ENCODE data around the gene LRRTM3. TPM values are rescaled to one million over a fixed set of nuclear protein-coding genes. Genes with fewer than 3 reads are reported as not detected.

LRRTM3 gene
- total RNA-seq (2014; rRNA removed; shearing (Covaris generic)) (not detected in 2 replicates), polyA plus RNA-seq (2016; fragmentation: Nextera tagmentation; extraction: Ambion mirVana) (not detected in 2 replicates)

DNA sequence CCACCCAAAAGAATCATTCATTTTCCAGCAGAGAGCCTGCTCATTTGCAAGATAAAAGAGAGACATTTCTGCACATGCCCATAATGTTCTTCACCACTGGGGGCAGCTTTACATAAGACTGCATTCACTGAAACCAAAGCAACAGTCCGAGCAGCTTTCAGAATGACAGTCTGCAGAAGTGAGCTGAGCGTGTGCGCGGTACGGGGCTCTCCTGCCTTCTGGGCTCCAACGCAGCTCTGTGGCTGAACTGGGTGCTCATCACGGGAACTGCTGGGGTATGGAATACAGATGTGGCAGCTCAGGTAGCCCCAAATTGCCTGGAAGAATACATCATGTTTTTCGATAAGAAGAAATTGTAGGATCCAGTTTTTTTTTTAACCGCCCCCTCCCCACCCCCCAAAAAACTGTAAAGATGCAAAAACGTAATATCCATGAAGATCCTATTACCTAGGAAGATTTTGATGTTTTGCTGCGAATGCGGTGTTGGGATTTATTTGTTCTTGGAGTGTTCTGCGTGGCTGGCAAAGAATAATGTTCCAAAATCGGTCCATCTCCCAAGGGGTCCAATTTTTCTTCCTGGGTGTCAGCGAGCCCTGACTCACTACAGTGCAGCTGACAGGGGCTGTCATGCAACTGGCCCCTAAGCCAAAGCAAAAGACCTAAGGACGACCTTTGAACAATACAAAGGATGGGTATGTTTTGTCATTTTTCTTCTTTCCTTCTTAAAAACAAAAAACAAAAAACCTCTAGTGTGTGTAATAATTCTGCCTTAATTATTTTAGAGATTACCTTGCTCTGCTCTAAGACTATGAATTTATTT is at the start of gene LRRTM3:
Gene LRRTM3, plus strand, starts transcription at position 141 of the 820 bp plus-strand sequence.
- Histone ChIP-seq H4K20me1 (ENCODE audit: insufficient read depth) (no peaks in the 10 kb centered on the region), H3K4me3 (0 out of 2 replicates have a peak within 1 kb of the TSS, but pooled peaks have one; percentile 30), H3K36me3 (ENCODE audit: low read depth) (no peaks in the 10 kb centered on the region), H3K9me2 (ENCODE audit: insufficient read depth) (no peaks in the 10 kb centered on the region), H2AFZ (0 out of 2 replicates have a peak within 1 kb of the TSS, but pooled peaks have one; percentile 35), H3K9ac (no peak within 1 kb of the TSS), H3F3A (ENCODE audit: insufficient read depth) (no peaks in the 10 kb centered on the region), H3K27me3 (replicated peaks; ENCODE audit: insufficient read depth) (peaks cover 31% of the 10 kb centered on the region), H3K4me1 (ENCODE audit: insufficient read depth) (no peaks in the 10 kb centered on the region), H3K27ac (no peak within 1 kb of the TSS), H3K79me2 (ENCODE audit: insufficient read depth) (no peaks in the 10 kb centered on the region), H3K4me2 (ENCODE audit: unreplicated experiment) (peak within 1 kb of the TSS; percentile 65), H3K9me3 (ENCODE audit: low read depth) (no peaks in the 10 kb centered on the region)
- WGBS, 2 experiments (ENCODE audit: low coverage in 1 of 2, low lambda C conversion rate in 2 of 2, missing lambda C conversion rate in 2 of 2), result 11% methylated on average over 14 to 16 of the region's 16 CpGs
- no peak for TF ChIP-seq EZH2 (IDR thresholded peaks at IDR 0.05; ENCODE audit: insufficient read depth, poor library complexity, severe bottlenecking)
- no peak for TF ChIP-seq EZH2phosphoT487 (IDR thresholded peaks at IDR 0.05; ENCODE audit: insufficient read depth, low read depth)
- peak; percentile 71 for DNase-seq
- in situ Hi-C loops (cut with MboI), result no loop called here

DNA sequence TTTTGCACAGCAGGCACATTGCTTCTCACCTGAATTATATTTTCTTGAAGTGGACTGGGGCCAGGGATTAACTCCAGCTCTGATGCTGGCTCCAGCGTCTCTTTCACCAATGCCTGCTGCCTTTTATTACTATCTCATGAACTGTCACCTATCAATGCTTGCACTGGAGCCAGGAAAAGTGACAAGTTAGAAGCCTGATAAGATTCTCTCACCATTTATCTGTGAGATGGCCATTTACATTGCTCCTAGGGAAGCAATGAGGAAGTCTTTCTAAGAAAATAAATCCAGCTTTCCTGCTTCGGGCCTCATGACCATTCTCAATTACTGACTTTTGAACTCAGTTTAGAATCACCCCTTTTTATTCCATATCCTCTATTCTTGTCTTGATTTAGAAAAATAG is 48.5 kb upstream of the LRRTM3 start:
- no peak overlapping the region for H3K4me2 ChIP-seq (ENCODE audit: unreplicated experiment)
- H3F3A ChIP-seq (ENCODE audit: insufficient read depth), result no peaks in the 10 kb centered on the region
- H3K27ac ChIP-seq, result no peak overlapping the region
- no peaks in the 10 kb centered on the region for H3K27me3 ChIP-seq (replicated peaks; ENCODE audit: insufficient read depth)
- H3K9me2 ChIP-seq (ENCODE audit: insufficient read depth), result no peaks in the 10 kb centered on the region
- no peaks in the 10 kb centered on the region for H3K79me2 ChIP-seq (ENCODE audit: insufficient read depth)
- no peak overlapping the region for H3K4me3 ChIP-seq
- H3K9ac ChIP-seq, result no peak overlapping the region
- no peak overlapping the region for H2AFZ ChIP-seq
- no peaks in the 10 kb centered on the region for H3K9me3 ChIP-seq (ENCODE audit: low read depth)
- 3 to 12% methylated on average over 2 of the region's 2 CpGs for WGBS, 2 experiments (ENCODE audit: low coverage in 1 of 2, low lambda C conversion rate in 2 of 2, missing lambda C conversion rate in 2 of 2)
- no peaks in the 10 kb centered on the region for H3K36me3 ChIP-seq (ENCODE audit: low read depth)
- H3K4me1 ChIP-seq (ENCODE audit: insufficient read depth), result no peaks in the 10 kb centered on the region
- no peaks in the 10 kb centered on the region for H4K20me1 ChIP-seq (ENCODE audit: insufficient read depth)
- no peak for TF ChIP-seq EZH2 (IDR thresholded peaks at IDR 0.05; ENCODE audit: insufficient read depth, poor library complexity, severe bottlenecking)
- no peak for TF ChIP-seq EZH2phosphoT487 (IDR thresholded peaks at IDR 0.05; ENCODE audit: insufficient read depth, low read depth)
- in situ Hi-C loops (cut with MboI), result no loop called here
- DNase-seq, result no peak

DNA sequence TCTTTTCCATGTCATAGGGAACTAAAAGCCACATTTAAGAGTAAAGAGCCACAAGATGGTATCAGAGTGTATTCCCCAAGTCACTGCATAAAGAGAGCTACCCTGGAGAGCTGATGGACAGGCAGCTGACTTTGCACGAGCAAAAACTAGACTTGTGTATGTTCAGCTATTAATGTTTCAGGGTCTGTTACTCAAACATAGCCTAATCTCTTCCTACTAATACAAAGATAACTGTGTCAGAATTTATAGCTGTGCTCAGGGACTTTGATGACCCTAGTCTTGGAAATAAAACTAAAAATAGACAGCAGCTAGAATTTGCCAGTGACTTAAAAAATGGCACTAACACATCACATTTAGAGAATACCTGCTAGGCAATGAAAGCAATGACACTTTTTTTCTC is 45.5 kb upstream of the LRRTM3 start:
- Histone ChIP-seq H3K9me2 (ENCODE audit: insufficient read depth) (no peaks in the 10 kb centered on the region), H3K4me2 (ENCODE audit: unreplicated experiment) (no peak overlapping the region), H3K36me3 (ENCODE audit: low read depth) (no peaks in the 10 kb centered on the region), H3K27ac (no peak overlapping the region), H3K9ac (no peak overlapping the region), H3K79me2 (ENCODE audit: insufficient read depth) (no peaks in the 10 kb centered on the region), H3K9me3 (ENCODE audit: low read depth) (no peaks in the 10 kb centered on the region), H4K20me1 (ENCODE audit: insufficient read depth) (no peaks in the 10 kb centered on the region), H2AFZ (no peak overlapping the region), H3K27me3 (replicated peaks; ENCODE audit: insufficient read depth) (no peaks in the 10 kb centered on the region), H3K4me1 (ENCODE audit: insufficient read depth) (no peaks in the 10 kb centered on the region), H3F3A (ENCODE audit: insufficient read depth) (no peaks in the 10 kb centered on the region), H3K4me3 (no peak overlapping the region)
- in situ Hi-C loops (cut with MboI), result no loop called here
- no peak for DNase-seq
- TF ChIP-seq EZH2phosphoT487 (IDR thresholded peaks at IDR 0.05; ENCODE audit: insufficient read depth, low read depth), result no peak
- TF ChIP-seq EZH2 (IDR thresholded peaks at IDR 0.05; ENCODE audit: insufficient read depth, poor library complexity, severe bottlenecking), result no peak
- 30 to 43% methylated on average over 1 of the region's 1 CpG for WGBS, 2 experiments (ENCODE audit: low coverage in 1 of 2, low lambda C conversion rate in 2 of 2, missing lambda C conversion rate in 2 of 2)

DNA sequence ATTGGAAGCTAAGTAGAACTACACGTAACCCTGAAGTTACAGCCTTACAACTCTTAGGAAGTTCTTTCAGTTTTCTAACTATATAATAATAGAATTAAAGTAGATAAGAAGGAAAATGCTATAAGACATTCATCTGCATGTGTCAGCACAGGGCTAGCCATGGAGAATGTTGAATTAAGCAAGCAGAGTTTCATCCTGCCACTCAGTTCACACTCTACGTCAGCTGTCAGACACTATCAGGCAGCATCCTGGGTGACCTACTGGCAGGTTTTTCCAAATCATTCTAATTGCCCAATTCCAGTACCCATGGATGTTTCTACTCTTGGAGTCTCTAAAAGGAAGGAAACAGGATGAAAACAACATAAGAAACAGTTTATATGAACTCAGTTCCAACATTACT is 45.0 kb upstream of the LRRTM3 start:
- no peaks in the 10 kb centered on the region for H3K4me1 ChIP-seq (ENCODE audit: insufficient read depth)
- no peak overlapping the region for H3K27ac ChIP-seq
- no peaks in the 10 kb centered on the region for H3K36me3 ChIP-seq (ENCODE audit: low read depth)
- DNase-seq, result no peak
- TF ChIP-seq EZH2phosphoT487 (IDR thresholded peaks at IDR 0.05; ENCODE audit: insufficient read depth, low read depth), result no peak
- no peak overlapping the region for H2AFZ ChIP-seq
- H3K27me3 ChIP-seq (replicated peaks; ENCODE audit: insufficient read depth), result no peaks in the 10 kb centered on the region
- no peak overlapping the region for H3K4me3 ChIP-seq
- no peaks in the 10 kb centered on the region for H3K9me3 ChIP-seq (ENCODE audit: low read depth)
- no peaks in the 10 kb centered on the region for H4K20me1 ChIP-seq (ENCODE audit: insufficient read depth)
- no peak overlapping the region for H3K4me2 ChIP-seq (ENCODE audit: unreplicated experiment)
- no peaks in the 10 kb centered on the region for H3K9me2 ChIP-seq (ENCODE audit: insufficient read depth)
- H3K9ac ChIP-seq, result no peak overlapping the region
- H3K79me2 ChIP-seq (ENCODE audit: insufficient read depth), result no peaks in the 10 kb centered on the region
- 12 to 37% methylated on average over 2 of the region's 2 CpGs for WGBS, 2 experiments (ENCODE audit: low coverage in 1 of 2, low lambda C conversion rate in 2 of 2, missing lambda C conversion rate in 2 of 2)
- in situ Hi-C loops (cut with MboI), result no loop called here
- H3F3A ChIP-seq (ENCODE audit: insufficient read depth), result no peaks in the 10 kb centered on the region

Data from GM23248 (cell line).